Measurements from ENCODE around the gene TBC1D14. TPM values are rescaled to one million over a fixed set of nuclear protein-coding genes. Genes with fewer than 3 reads are reported as not detected.

TBC1D14 gene
- total RNA-seq, 1 experiment from 2014 or later = 50.2 TPM

GRCh38 chr4:6972911-6973310 lies 63.3 kb downstream of the TBC1D14 start:
- Histone ChIP-seq H2BK120ac (ENCODE audit: low read depth, low read length, poor library complexity, severe bottlenecking) (no peak overlapping the region), H4K91ac (ENCODE audit: insufficient read length, low read depth, low read length) (peak overlapping the region; percentile 92), H3K4ac (ENCODE audit: low read depth, low read length) (no peak overlapping the region), H4K8ac (replicated peaks; ENCODE audit: insufficient read length, low read depth, low read length) (no peak overlapping the region), H3K9me3 (ENCODE audit: control insufficient read depth, low read depth, low read length) (no peaks in the 10 kb centered on the region), H2BK20ac (ENCODE audit: low read depth, low read length, poor library complexity, severe bottlenecking) (no peak overlapping the region), H2BK15ac (ENCODE audit: low read depth, low read length) (no peak overlapping the region), H3K9ac (ENCODE audit: extremely low read depth, insufficient read length, low read length) (peak overlapping the region; percentile 12), H3K23ac (ENCODE audit: insufficient read length, low read depth, low read length) (no peak overlapping the region), H3K18ac (ENCODE audit: insufficient read length, low read depth, low read length) (peak overlapping the region; percentile 71), H3K4me1 (ENCODE audit: insufficient read depth, low read length) (peaks cover 9% of the 10 kb centered on the region; the same call in 1 of the 2 replicates), H2AK5ac (ENCODE audit: insufficient read length, low read length) (no peak overlapping the region), H3K27me3 (ENCODE audit: insufficient read depth, low read length) (no peaks in the 10 kb centered on the region), H3K79me2 (ENCODE audit: insufficient read depth, low read length) (no peaks in the 10 kb centered on the region), H2BK5ac (ENCODE audit: insufficient read length, low read length) (peak overlapping the region; percentile 31), H2BK12ac (ENCODE audit: insufficient read length, low read depth, low read length) (peak overlapping the region; percentile 9), H4K20me1 (ENCODE audit: control insufficient read depth, insufficient read depth, insufficient read length) (no peaks in the 10 kb centered on the region), H3T11ph (ENCODE audit: low read length) (no peak overlapping the region), H4K5ac (ENCODE audit: insufficient read length, low read depth, low read length) (peak overlapping the region; percentile 26), H3K56ac (ENCODE audit: insufficient read length, low read depth, low read length) (no peak overlapping the region), H3K79me1 (ENCODE audit: insufficient read depth, low read depth, low read length, poor library complexity, severe bottlenecking) (no peaks in the 10 kb centered on the region), H3K4me2 (ENCODE audit: insufficient read depth, insufficient read length, low read length) (peak overlapping the region; percentile 44), H3K27ac (ENCODE audit: insufficient read length, low read depth, low read length) (peak overlapping the region; percentile 92), H3K14ac (ENCODE audit: insufficient read depth, low read length) (peak overlapping the region; percentile 46; the same call in 1 of the 2 replicates), H3K23me2 (ENCODE audit: insufficient read length, low read depth, low read length, poor library complexity, severe bottlenecking) (peaks cover 6% of the 10 kb centered on the region), H2AFZ (ENCODE audit: low read length) (no peak overlapping the region)
- DNase-seq = peak; percentile 84
- Mint-ChIP-seq H3K4me3 (peak overlapping the region; percentile 24 to 33), H3K9me3 (peaks cover 12 to 14% of the 10 kb centered on the region in 2 experiments), H3K4me1 (peaks cover 32 to 36% of the 10 kb centered on the region in 2 experiments), H3K27ac (peak overlapping the region; percentile 93 to 99 (median 94)), H3K27me3 (ENCODE audit: low read depth) (no peaks in the 10 kb centered on the region), H3K36me3 (ENCODE audit: insufficient read depth in 1 of 3, low read depth in 3 of 3) (peaks cover 19 to 23% (median 21%) of the 10 kb centered on the region in 3 experiments)
- TF ChIP-seq, protein P1, sequence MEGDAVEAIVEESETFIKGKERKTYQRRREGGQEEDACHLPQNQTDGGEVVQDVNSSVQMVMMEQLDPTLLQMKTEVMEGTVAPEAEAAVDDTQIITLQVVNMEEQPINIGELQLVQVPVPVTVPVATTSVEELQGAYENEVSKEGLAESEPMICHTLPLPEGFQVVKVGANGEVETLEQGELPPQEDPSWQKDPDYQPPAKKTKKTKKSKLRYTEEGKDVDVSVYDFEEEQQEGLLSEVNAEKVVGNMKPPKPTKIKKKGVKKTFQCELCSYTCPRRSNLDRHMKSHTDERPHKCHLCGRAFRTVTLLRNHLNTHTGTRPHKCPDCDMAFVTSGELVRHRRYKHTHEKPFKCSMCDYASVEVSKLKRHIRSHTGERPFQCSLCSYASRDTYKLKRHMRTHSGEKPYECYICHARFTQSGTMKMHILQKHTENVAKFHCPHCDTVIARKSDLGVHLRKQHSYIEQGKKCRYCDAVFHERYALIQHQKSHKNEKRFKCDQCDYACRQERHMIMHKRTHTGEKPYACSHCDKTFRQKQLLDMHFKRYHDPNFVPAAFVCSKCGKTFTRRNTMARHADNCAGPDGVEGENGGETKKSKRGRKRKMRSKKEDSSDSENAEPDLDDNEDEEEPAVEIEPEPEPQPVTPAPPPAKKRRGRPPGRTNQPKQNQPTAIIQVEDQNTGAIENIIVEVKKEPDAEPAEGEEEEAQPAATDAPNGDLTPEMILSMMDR (conservative IDR thresholded peaks at IDR 0.05) = no peak
- no CpG with 5 or more reads among the region's 9 CpGs for WGBS (ENCODE audit: extremely low coverage, insufficient read length, low lambda C conversion rate)
